Calu3 (cell line): ENCODE data around the gene BEST2. TPM values are rescaled to one million over a fixed set of nuclear protein-coding genes. Genes with fewer than 3 reads are reported as not detected.

Experiments
- BruUV-seq: library from RNA; stranded (reverse); fragments of 400-500 nt; replicated peaks from 2 replicates; lab custom pipeline; 2021; lab: Mats Ljungman, UMichigan
- CTCF ChIA-PET: fragments of 300-600 bp; sonication (Branson Sonifier 250); formaldehyde crosslinking; loops from one replicate; lab custom pipeline; 2022; ENCODE audit warnings: antibody characterized with exemption; lab: Charles Lee
- DNase-seq: peaks from one replicate; pipeline ENCODE4 v3.0.0; 2022
- H3K27ac Mint-ChIP-seq: one replicate; pipeline ENCODE4 v1.8.0; 2022; ENCODE audit warnings: mixed read lengths; ENCODE audit not compliant: unreplicated experiment
- H3K27me3 Mint-ChIP-seq: one replicate; pipeline ENCODE4 v1.8.0; 2022; ENCODE audit warnings: mixed read lengths; ENCODE audit not compliant: unreplicated experiment
- H3K36me3 Mint-ChIP-seq: one replicate; pipeline ENCODE4 v1.8.0; 2022; ENCODE audit warnings: mild to moderate bottlenecking, moderate library complexity, mixed read lengths; ENCODE audit not compliant: insufficient read depth, unreplicated experiment
- H3K4me1 Mint-ChIP-seq: one replicate; pipeline ENCODE4 v1.8.0; 2022; ENCODE audit warnings: mild to moderate bottlenecking, low read depth, mixed read lengths; ENCODE audit not compliant: unreplicated experiment
- H3K4me3 Mint-ChIP-seq: one replicate; pipeline ENCODE4 v1.8.0; 2022; ENCODE audit warnings: mild to moderate bottlenecking, low read depth, moderate library complexity, mixed read lengths; ENCODE audit not compliant: unreplicated experiment
- H3K9me3 Mint-ChIP-seq: one replicate; pipeline ENCODE4 v1.8.0; 2022; ENCODE audit warnings: low read depth, mixed read lengths; ENCODE audit not compliant: unreplicated experiment
- intact Hi-C: fragments of 100-400 bp; cut with micrococcal nuclease; formaldehyde crosslinking; loops from one replicate; pipeline ENCODE4 v1.10.0; 2022; ENCODE audit not compliant: unreplicated experiment
- total RNA-seq: library from RNA; stranded (reverse); gene quantifications from 2 replicates; pipeline ENCODE4 v1.2.3, GENCODE V29; 2022
- TF ChIP-seq, protein P1 (sequence below): fragments of 200-600 bp; IDR thresholded peaks from one replicate; pipeline ENCODE4 v1.8.0; 2022; ENCODE audit warnings: antibody characterized with exemption; ENCODE audit not compliant: unreplicated experiment

Gene BEST2
- total RNA-seq, 1 experiment from 2014 or later: not detected

DNA sequence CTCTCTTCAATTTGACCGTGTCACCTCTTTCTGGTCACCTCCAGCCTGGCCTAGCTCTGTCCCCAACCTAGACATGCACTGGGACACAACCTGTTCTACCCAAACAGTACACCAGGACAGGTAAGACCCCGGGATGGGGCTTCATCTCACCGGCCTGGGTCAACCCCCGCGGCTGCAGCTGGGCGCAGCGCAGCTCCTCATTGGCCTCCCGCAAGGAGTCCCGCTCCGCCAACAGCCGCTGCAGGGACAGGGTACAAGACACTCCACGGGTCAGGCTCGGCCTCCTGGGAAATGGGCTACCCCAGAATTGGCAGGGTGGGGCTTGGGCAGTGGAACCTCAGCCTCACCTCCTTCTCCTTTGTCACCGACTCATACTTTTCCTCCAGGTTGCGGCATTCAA, 16.1 kb downstream of the BEST2 start:
- H3K27me3 Mint-ChIP-seq: no peaks in the 10 kb centered on the region
- no peak overlapping the region for H3K27ac Mint-ChIP-seq
- H3K9me3 Mint-ChIP-seq: no peaks in the 10 kb centered on the region
- TF ChIP-seq, protein P1, sequence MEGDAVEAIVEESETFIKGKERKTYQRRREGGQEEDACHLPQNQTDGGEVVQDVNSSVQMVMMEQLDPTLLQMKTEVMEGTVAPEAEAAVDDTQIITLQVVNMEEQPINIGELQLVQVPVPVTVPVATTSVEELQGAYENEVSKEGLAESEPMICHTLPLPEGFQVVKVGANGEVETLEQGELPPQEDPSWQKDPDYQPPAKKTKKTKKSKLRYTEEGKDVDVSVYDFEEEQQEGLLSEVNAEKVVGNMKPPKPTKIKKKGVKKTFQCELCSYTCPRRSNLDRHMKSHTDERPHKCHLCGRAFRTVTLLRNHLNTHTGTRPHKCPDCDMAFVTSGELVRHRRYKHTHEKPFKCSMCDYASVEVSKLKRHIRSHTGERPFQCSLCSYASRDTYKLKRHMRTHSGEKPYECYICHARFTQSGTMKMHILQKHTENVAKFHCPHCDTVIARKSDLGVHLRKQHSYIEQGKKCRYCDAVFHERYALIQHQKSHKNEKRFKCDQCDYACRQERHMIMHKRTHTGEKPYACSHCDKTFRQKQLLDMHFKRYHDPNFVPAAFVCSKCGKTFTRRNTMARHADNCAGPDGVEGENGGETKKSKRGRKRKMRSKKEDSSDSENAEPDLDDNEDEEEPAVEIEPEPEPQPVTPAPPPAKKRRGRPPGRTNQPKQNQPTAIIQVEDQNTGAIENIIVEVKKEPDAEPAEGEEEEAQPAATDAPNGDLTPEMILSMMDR: no peak
- intact Hi-C loops: no loop called here
- H3K4me3 Mint-ChIP-seq: no peak overlapping the region
- DNase-seq: no peak
- no peaks in the 10 kb centered on the region for H3K4me1 Mint-ChIP-seq
- BruUV-seq: no TSS peak
- CTCF ChIA-PET: interaction anchor here (0.6 kb wide), 1 partner anchor 217 kb away, joined by 3 read pairs; no protein-coding TSS in a partner anchor
- peaks cover 49% of the 10 kb centered on the region for H3K36me3 Mint-ChIP-seq

DNA sequence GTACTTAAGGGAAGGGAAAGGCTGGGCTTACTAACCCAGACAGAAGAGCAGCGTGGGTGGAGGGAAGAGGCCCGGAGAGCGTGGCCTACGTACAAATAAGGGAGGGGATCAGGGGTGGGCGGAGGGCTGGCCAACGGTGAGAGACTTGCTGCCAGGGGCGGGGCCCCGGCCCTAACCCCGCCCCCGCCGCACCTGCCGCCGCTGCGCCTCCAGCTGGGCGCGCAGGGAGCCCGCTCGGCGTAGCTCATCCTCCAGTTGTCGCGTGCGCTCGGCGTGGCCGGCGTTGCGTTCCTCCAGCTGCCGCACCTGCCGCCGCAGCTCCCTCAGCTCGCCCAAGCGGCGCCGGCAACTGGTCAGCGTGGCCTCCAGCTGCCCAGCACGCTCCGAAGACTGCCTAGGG, 18.1 kb downstream of the BEST2 start:
- H3K4me1 Mint-ChIP-seq: peaks cover 12% of the 10 kb centered on the region
- H3K36me3 Mint-ChIP-seq: peaks cover 56% of the 10 kb centered on the region
- no peak overlapping the region for H3K27ac Mint-ChIP-seq
- no peaks in the 10 kb centered on the region for H3K27me3 Mint-ChIP-seq
- no peak overlapping the region for H3K4me3 Mint-ChIP-seq
- no peaks in the 10 kb centered on the region for H3K9me3 Mint-ChIP-seq
- CTCF ChIA-PET: no interaction called here
- BruUV-seq: no TSS peak
- intact Hi-C loops: no loop called here
- TF ChIP-seq, protein P1: no peak
- DNase-seq: no peak

DNA sequence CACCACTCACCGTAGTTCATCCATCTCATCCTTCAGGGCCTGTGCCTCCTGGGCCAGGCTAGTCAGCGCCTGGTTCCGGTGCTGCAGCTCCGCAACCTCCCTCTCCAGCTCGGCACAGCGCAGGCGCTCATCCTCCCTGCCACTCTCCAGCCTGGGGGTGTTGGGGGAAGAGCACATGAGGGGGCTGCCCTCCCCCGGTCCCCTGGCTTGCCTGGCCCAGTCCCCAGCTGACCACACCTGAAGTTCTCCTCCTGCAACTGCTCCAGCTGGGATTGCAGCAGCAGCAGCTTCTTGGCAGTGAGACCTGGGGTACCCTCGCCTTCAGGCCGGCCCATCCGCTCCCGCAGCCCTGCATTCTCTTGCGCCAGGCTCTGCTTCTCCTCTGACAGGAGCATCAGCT, 19.3 kb downstream of the BEST2 start:
- Mint-ChIP-seq H3K36me3 (peaks cover 60% of the 10 kb centered on the region), H3K9me3 (no peaks in the 10 kb centered on the region), H3K4me3 (no peak overlapping the region), H3K27me3 (no peaks in the 10 kb centered on the region), H3K4me1 (peaks cover 12% of the 10 kb centered on the region), H3K27ac (no peak overlapping the region)
- CTCF ChIA-PET: no interaction called here
- TF ChIP-seq, protein P1: no peak
- BruUV-seq: no TSS peak
- DNase-seq: no peak
- intact Hi-C loops: no loop called here

DNA sequence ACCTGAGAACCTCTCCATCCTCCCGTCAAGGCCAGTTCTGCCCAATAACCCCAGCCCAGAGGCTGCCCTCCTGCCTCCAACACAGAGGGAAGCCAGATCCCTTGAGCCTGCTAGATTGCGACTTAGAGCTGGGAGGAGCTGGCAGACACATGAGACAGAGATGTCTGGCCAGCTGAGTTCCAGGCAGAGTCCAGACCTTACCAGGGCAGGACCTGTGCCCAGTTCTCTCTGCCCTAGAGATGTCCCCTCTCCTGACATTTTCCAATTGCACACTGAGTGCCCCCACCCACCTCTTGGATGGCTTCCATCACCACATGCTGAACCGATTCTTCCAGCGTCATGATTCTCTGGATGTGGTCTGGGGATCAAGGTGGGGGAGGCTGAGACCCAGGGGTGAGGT, 20.7 kb downstream of the BEST2 start:
- TF ChIP-seq, protein P1: no peak
- peaks cover 61% of the 10 kb centered on the region for H3K36me3 Mint-ChIP-seq
- CTCF ChIA-PET: no interaction called here
- BruUV-seq: no TSS peak
- no peak for DNase-seq
- H3K9me3 Mint-ChIP-seq: no peaks in the 10 kb centered on the region
- intact Hi-C loops: no loop called here
- no peak overlapping the region for H3K4me3 Mint-ChIP-seq
- H3K27me3 Mint-ChIP-seq: no peaks in the 10 kb centered on the region
- peaks cover 12% of the 10 kb centered on the region for H3K4me1 Mint-ChIP-seq
- H3K27ac Mint-ChIP-seq: no peak overlapping the region
